SK-N-SH (cell line): ENCODE measurements around the gene ISOC2. TPM values are rescaled to one million over a fixed set of nuclear protein-coding genes. Genes with fewer than 3 reads are reported as not detected.
A peak's percentile ranks its signal among the peaks of the same experiment; 100 is the strongest.
"Not testable (repeated sequence)": the region's sequence is repeated elsewhere in the genome, so short reads cannot be mapped to it uniquely, and the experiment has no call there.

ENCODE experiments used
- CTCF ChIA-PET: fragments of 300-600, 350-600 bp; formaldehyde crosslinking; extraction: SDS; loops from one replicate; lab custom pipeline; 2021; lab: Yijun Ruan, JAX
- POLR2A ChIA-PET: fragments of 350-600 bp; sonication (Branson Sonifier 250); formaldehyde crosslinking; extraction: SDS; loops from one replicate; lab custom pipeline; 2020; ENCODE audit warnings: antibody characterized with exemption, inconsistent platforms; lab: Yijun Ruan, JAX
- DNase-seq: peaks from one replicate; pipeline ENCODE4 v3.0.0; 2012
- H2AFZ ChIP-seq: fragments of 200-600 bp; sonication (generic); 2 replicates; pipeline ENCODE4 v1.8.1; 2016; ENCODE audit warnings: antibody characterized with exemption, mild to moderate bottlenecking, low read depth
- H3F3A ChIP-seq: fragments of 200-600 bp; sonication (generic); replicated peaks from 2 replicates; pipeline ENCODE3; 2016; ENCODE audit warnings: antibody characterized with exemption, mild to moderate bottlenecking; ENCODE audit not compliant: insufficient read depth
- H3K27ac ChIP-seq, 2 experiments: fragments of 200-500 bp in 1 of 2; fragments of 200-600 bp in 1 of 2; sonication (Bioruptor generic) in 1 of 2; sonication (generic), shearing (Covaris generic) in 1 of 2; 2 replicates each; pipeline versions ENCODE4 v1.5.1 to v1.6.1; 2014 to 2016; ENCODE audit warnings: low read depth in 2 of 2, inconsistent platforms in 1 of 2, low read length in 1 of 2, mild to moderate bottlenecking in 1 of 2, mixed read lengths in 1 of 2
- H3K27me3 ChIP-seq: fragments of 200-600 bp; sonication (generic), shearing (Covaris generic); 2 replicates; pipeline ENCODE4 v1.6.1; 2016; ENCODE audit warnings: mixed run types; ENCODE audit not compliant: insufficient read depth
- H3K36me3 ChIP-seq, 2 experiments: fragments of 200-500 bp in 1 of 2; fragments of 200-600 bp in 1 of 2; sonication (Bioruptor generic) in 1 of 2; sonication (generic) in 1 of 2; replicated peaks in 1 of 2; 2 replicates each; pipeline versions ENCODE3 to v1.5.1; 2014 to 2016; ENCODE audit warnings: low read length in 1 of 2, mild to moderate bottlenecking in 1 of 2; ENCODE audit not compliant: insufficient read depth in 2 of 2, control insufficient read depth in 1 of 2
- H3K4me1 ChIP-seq, 2 experiments: fragments of 200-500 bp in 1 of 2; fragments of 200-600 bp in 1 of 2; sonication (Bioruptor generic) in 1 of 2; sonication (generic), shearing (Covaris generic) in 1 of 2; 2 replicates each; pipeline versions ENCODE4 v1.5.1 to v1.6.1; 2014 to 2016; ENCODE audit warnings: low read depth in 1 of 2, low read length in 1 of 2, mixed run types in 1 of 2; ENCODE audit not compliant: insufficient read depth in 2 of 2, control insufficient read depth in 1 of 2
- H3K4me2 ChIP-seq: fragments of 200-600 bp; sonication (generic), shearing (Covaris generic); 2 replicates; pipeline ENCODE4 v1.6.1; 2017; ENCODE audit warnings: mixed run types
- H3K4me3 ChIP-seq, 2 experiments: fragments of 200-500 bp in 1 of 2; fragments of 200-600 bp in 1 of 2; sonication (Bioruptor generic) in 1 of 2; sonication (generic), shearing (Covaris generic) in 1 of 2; 2 replicates each; pipeline versions ENCODE4 v1.5.1 to v1.8.1; 2014 to 2016; ENCODE audit warnings: low read depth in 2 of 2, inconsistent platforms in 1 of 2, low read length in 1 of 2, mild to moderate bottlenecking in 1 of 2, mixed read lengths in 1 of 2, moderate library complexity in 1 of 2
- H3K79me2 ChIP-seq: fragments of 200-600 bp; sonication (generic); 2 replicates; pipeline ENCODE4 v1.8.1; 2017; ENCODE audit warnings: mild to moderate bottlenecking; ENCODE audit not compliant: insufficient read depth
- H3K9ac ChIP-seq: fragments of 200-600 bp; sonication (generic); 2 replicates; pipeline ENCODE4 v1.6.1; 2017; ENCODE audit warnings: mixed run types
- H3K9me2 ChIP-seq: fragments of 200-600 bp; sonication (generic); 2 replicates; pipeline ENCODE4 v1.6.1; 2017; ENCODE audit warnings: mixed run types
- H3K9me3 ChIP-seq: fragments of 200-600 bp; sonication (generic); 2 replicates; pipeline ENCODE4 v1.6.1; 2017; ENCODE audit warnings: mixed run types, mild to moderate bottlenecking, moderate library complexity
- H4K20me1 ChIP-seq: fragments of 200-600 bp; sonication (generic); 2 replicates; pipeline ENCODE4 v1.6.1; 2017; ENCODE audit warnings: mild to moderate bottlenecking, mixed run types; ENCODE audit not compliant: insufficient read depth
- EP300 ChIP-seq, 2 experiments: IDR thresholded peaks; 2 replicates each; pipeline versions ENCODE4 v1.4.0 to v1.6.1; 2012; ENCODE audit warnings: borderline replicate concordance in 1 of 2, low read depth in 1 of 2, low read length in 1 of 2
- NFIC ChIP-seq: IDR thresholded peaks from 2 replicates; pipeline ENCODE4 v1.4.0; 2012; ENCODE audit warnings: borderline replicate concordance
- PBX3 ChIP-seq: IDR thresholded peaks from 2 replicates; pipeline ENCODE4; 2012
- POLR2AphosphoS5 ChIP-seq: IDR thresholded peaks from 2 replicates; pipeline ENCODE4 v1.6.1; 2012; ENCODE audit warnings: low read depth, low read length
- REST ChIP-seq: IDR thresholded peaks from 2 replicates; pipeline ENCODE4 v1.6.1; 2012; ENCODE audit warnings: mild to moderate bottlenecking, low read depth, low read length, moderate library complexity
- SIN3A ChIP-seq: IDR thresholded peaks from 2 replicates; pipeline ENCODE4 v1.6.1; 2012; ENCODE audit warnings: low read depth, mild to moderate bottlenecking, low read length, moderate library complexity, borderline replicate concordance
- TAF1 ChIP-seq: IDR thresholded peaks from 2 replicates; pipeline ENCODE4 v1.6.1; 2012; ENCODE audit warnings: low read depth, mild to moderate bottlenecking, low read length, moderate library complexity, borderline replicate concordance
- WGBS: methylation state at CpG from one replicate; pipeline ENCODE4 v1.1.6; 2017; ENCODE audit warnings: low lambda C conversion rate; 5-methylcytosine and 5-hydroxymethylcytosine counted together
- polyA plus RNA-seq, 3 experiments: library from polyadenylated mRNA; depleted of rRNA; stranded (reverse); fragments of >200 nt; gene quantifications; 2 replicates each; pipeline ENCODE4 v1.2.3, GENCODE V29; 2012

Gene ISOC2
- polyA plus RNA-seq, 1 of the 3 experiments (the other 2 are of a cell fraction) = 65.4 TPM

GRCh38 chr19:55407550-55407799 is 54.0 kb downstream of the ISOC2 start, which contains the start of gene UBE2S:
TSS of gene UBE2S (minus strand) at chr19:55407788. CDS start at chr19:55407589, 199 bp downstream.
- Histone ChIP-seq H3K27ac (peak within 1 kb of the TSS; percentile 98), H3F3A (peaks cover 18% of the 10 kb centered on the region), H3K9ac (peak within 1 kb of the TSS; percentile 99), H2AFZ (peak within 1 kb of the TSS; percentile 87), H3K79me2 (peaks cover 50% of the 10 kb centered on the region), H3K4me3 (peak within 1 kb of the TSS; percentile 82 to 85), H3K36me3 (peaks cover 17 to 22% of the 10 kb centered on the region in 2 experiments), H4K20me1 (peaks cover 42% of the 10 kb centered on the region), H3K4me1 (peaks cover 12 to 26% of the 10 kb centered on the region in 2 experiments; a peak in 3 of 4 replicates), H3K4me2 (peak within 1 kb of the TSS; percentile 94)
- not testable (repeated sequence) for H3K27me3 ChIP-seq, DNase-seq, H3K9me2 ChIP-seq, H3K9me3 ChIP-seq
- TF ChIP-seq TAF1 (peak; percentile 97), REST (peak; percentile 43; the same call in 1 of the 2 replicates), POLR2AphosphoS5 (peak; percentile 99)
- ChIA-PET POLR2A (interaction anchor here (0.6 to 1.9 kb wide), 36 partner anchors 8 to 317 kb away, joined by 3 to 33 read pairs (median 4); partner anchors contain the start of genes FIZ1, IL11, ISOC2 and KMT5C), CTCF (interaction anchor here (1.0 to 1.4 kb wide), 2 partner anchors 11 to 266 kb away, joined by 4 to 10 read pairs; no protein-coding TSS in a partner anchor)
- 0% methylated on average over 1 of the region's 36 CpGs for WGBS

GRCh38 chr19:55406826-55407549 is 54.5 kb downstream of the ISOC2 start:
- peaks cover 47% of the 10 kb centered on the region for H4K20me1 ChIP-seq
- no peaks in the 10 kb centered on the region for H3K27me3 ChIP-seq
- peaks cover 12 to 29% of the 10 kb centered on the region in 2 experiments; a peak in 3 of 4 replicates for H3K4me1 ChIP-seq
- peaks cover 20% of the 10 kb centered on the region for H3F3A ChIP-seq
- H3K9me2 ChIP-seq = no peaks in the 10 kb centered on the region
- DNase-seq = peak; percentile 70
- H3K4me2 ChIP-seq = peak overlapping the region; percentile 94
- H3K9me3 ChIP-seq = no peaks in the 10 kb centered on the region
- ChIA-PET POLR2A (interaction anchor here (0.7 to 1.9 kb wide), 27 partner anchors 8 to 246 kb away, joined by 3 to 33 read pairs (median 5); partner anchors contain the start of genes FIZ1, IL11, KMT5C and NAT14), CTCF (interaction anchor here (1.0 to 1.4 kb wide), 2 partner anchors 11 to 266 kb away, joined by 4 to 10 read pairs; no protein-coding TSS in a partner anchor)
- peak overlapping the region; percentile 99 for H3K9ac ChIP-seq
- TF ChIP-seq PBX3 (peak; percentile 21; the same call in 1 of the 2 replicates), NFIC (no peak), EP300 (IDR thresholded peaks at IDR 0.05; ENCODE audit: borderline replicate concordance in 1 of 2, low read depth in 1 of 2, low read length in 1 of 2) (no peak), REST (no peak), SIN3A (0 out of 2 replicates have a peak, but pooled peaks have one; percentile 20)
- peak overlapping the region; percentile 97 to 98 for H3K27ac ChIP-seq
- 1% methylated on average over 13 of the region's 35 CpGs for WGBS
- peak overlapping the region; percentile 82 to 85 for H3K4me3 ChIP-seq
- peaks cover 22 to 24% of the 10 kb centered on the region in 2 experiments for H3K36me3 ChIP-seq
- H3K79me2 ChIP-seq = peaks cover 55% of the 10 kb centered on the region
- H2AFZ ChIP-seq = no peak overlapping the region
